Measurements from ENCODE around the gene GREM2. TPM values are rescaled to one million over a fixed set of nuclear protein-coding genes. Genes with fewer than 3 reads are reported as not detected.

The GREM2 gene
- total and polyA plus RNA-seq, 8 donors: 0.99 to 4.4 (median 2.9) TPM

DNA sequence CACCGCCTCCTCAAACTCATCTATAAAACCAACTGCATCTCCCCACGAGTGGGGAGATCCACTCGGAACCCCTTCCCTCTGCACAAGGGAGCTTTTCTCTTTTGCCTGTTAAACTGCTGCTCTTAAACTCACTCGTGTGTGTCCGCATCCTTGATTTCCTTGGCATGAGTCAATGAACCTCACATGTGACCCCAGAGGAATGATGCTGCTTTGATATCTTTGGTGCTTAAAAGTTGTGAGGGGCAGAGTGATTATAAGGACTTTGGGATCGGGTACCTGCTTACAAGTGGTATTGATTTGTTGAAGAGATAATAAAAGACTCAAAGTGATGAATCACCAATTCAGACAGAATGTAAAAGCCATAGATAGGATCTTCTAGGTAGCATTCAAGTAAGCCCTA lies 125.3 kb downstream of the GREM2 start:
- H3K27me3 ChIP-seq: no peaks in the 10 kb centered on the region
- H3K4me1 ChIP-seq: no peaks in the 10 kb centered on the region
- H3K27ac ChIP-seq: no peak overlapping the region
- intact Hi-C loops (cut with DNase I): no loop called here
- ATAC-seq (no peak), DNase-seq (no peak)
- no peak overlapping the region for H3K4me3 ChIP-seq
- no peak for TF ChIP-seq CTCF (IDR thresholded peaks at IDR 0.05)
- H3K9me3 ChIP-seq: no peaks in the 10 kb centered on the region
- H3K36me3 ChIP-seq: no peaks in the 10 kb centered on the region

DNA sequence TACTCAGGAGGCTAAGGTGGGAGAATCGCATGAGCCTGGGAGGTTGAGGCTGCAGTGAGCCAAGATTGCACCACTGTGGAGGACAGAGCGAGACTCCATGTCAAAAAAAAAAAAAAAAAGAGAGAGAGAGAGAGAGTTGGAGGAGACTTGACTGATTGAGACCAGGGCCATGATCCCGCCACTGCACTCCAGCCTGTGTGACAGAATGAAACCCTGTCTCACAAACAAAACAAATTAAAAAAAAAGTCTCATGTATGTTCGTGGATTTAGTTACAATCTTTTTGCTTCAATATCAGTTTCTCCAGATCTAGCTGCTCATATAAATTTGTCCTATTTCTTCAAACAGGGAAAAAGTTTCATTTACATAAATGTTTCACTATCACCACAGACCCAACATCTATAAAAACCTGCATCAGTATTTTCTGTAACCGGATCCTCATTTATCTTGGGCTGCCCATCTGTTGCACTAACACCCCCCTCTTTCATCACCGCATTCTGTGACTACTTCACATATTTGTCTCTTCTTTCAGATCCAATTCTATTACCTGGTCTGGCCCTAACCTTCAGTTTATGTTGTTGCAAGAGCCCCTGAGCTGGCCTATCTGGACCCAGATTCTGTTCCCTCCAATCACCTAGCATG lies 127.0 kb downstream of the GREM2 start:
- no peak for TF ChIP-seq CTCF (IDR thresholded peaks at IDR 0.05)
- no peak for ATAC-seq
- intact Hi-C loops (cut with DNase I): no loop called here
- no peaks in the 10 kb centered on the region for H3K4me1 ChIP-seq
- H3K27me3 ChIP-seq: no peaks in the 10 kb centered on the region
- H3K9me3 ChIP-seq: no peaks in the 10 kb centered on the region
- H3K36me3 ChIP-seq: no peaks in the 10 kb centered on the region
- no peak overlapping the region for H3K27ac ChIP-seq
- no peak for DNase-seq
- H3K4me3 ChIP-seq: no peak overlapping the region

DNA sequence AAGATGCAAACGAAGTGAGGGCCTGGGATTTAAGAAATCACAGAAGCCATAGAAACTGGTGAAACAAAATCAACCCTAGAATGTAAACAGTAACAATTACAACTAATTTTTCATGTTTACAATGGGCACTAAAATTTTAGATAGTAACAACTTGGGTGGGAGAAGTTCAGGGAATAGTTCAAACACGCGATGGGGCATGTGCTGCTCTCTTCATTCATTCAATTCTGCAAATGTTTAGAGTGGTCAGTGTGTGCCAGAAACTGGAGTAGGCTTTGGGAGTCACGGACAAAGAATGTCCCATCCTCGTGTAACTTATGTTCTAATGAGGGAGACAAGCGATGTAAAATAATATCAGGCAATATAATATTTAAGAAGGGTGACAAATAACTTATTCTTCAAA lies 133.4 kb downstream of the GREM2 start:
- intact Hi-C loops (cut with DNase I): no loop called here
- no peak overlapping the region for H3K4me3 ChIP-seq
- H3K27ac ChIP-seq: no peak overlapping the region
- TF ChIP-seq CTCF (IDR thresholded peaks at IDR 0.05): no peak
- ATAC-seq (no peak), DNase-seq (no peak)
- H3K27me3 ChIP-seq: no peaks in the 10 kb centered on the region
- no peaks in the 10 kb centered on the region for H3K36me3 ChIP-seq
- H3K4me1 ChIP-seq: no peaks in the 10 kb centered on the region
- no peaks in the 10 kb centered on the region for H3K9me3 ChIP-seq

- H3K9me3 ChIP-seq: no peaks in the 10 kb centered on the region
- H3K4me1 ChIP-seq: no peaks in the 10 kb centered on the region
- intact Hi-C loops (cut with DNase I): no loop called here
- H3K27me3 ChIP-seq: no peaks in the 10 kb centered on the region
- H3K36me3 ChIP-seq: no peaks in the 10 kb centered on the region
- no peak for TF ChIP-seq CTCF (IDR thresholded peaks at IDR 0.05)
- no peak for DNase-seq
- no peak for ATAC-seq
- H3K27ac ChIP-seq: no peak overlapping the region
- no peak overlapping the region for H3K4me3 ChIP-seq
Observed at GRCh38 chr1:240475832-240476231, 136.1 kb downstream of the GREM2 start.

GRCh38 chr1:240474133-240474614 lies 137.8 kb downstream of the GREM2 start:
- no peak for TF ChIP-seq CTCF (IDR thresholded peaks at IDR 0.05)
- Histone ChIP-seq H3K36me3 (no peaks in the 10 kb centered on the region), H3K4me3 (no peak overlapping the region), H3K4me1 (no peaks in the 10 kb centered on the region), H3K27me3 (no peaks in the 10 kb centered on the region), H3K27ac (no peak overlapping the region), H3K9me3 (no peaks in the 10 kb centered on the region)
- intact Hi-C loops (cut with DNase I): no loop called here
- ATAC-seq (no peak), DNase-seq (no peak)
